PFSK-1 (cell line): ENCODE measurements around the gene SEC23IP.

Source experiments
- FOXP2 ChIP-seq: optimal IDR thresholded peaks from 2 replicates; pipeline ENCODE3; 2011; ENCODE audit warnings: borderline replicate concordance, control low read depth, inconsistent platforms; ENCODE audit not compliant: insufficient read depth; ENCODE audit errors: extremely low read length, extremely low read depth
- POLR2AphosphoS5 ChIP-seq: IDR thresholded peaks from 2 replicates; pipeline ENCODE4 v1.6.1; 2012; ENCODE audit warnings: low read depth, mild to moderate bottlenecking, control low read depth, low read length, moderate library complexity
- SIN3A ChIP-seq: IDR thresholded peaks from 2 replicates; pipeline ENCODE4 v1.6.1; 2012; ENCODE audit warnings: mild to moderate bottlenecking, low read length, moderate library complexity, borderline replicate concordance; ENCODE audit not compliant: insufficient read depth
- TAF1 ChIP-seq: IDR thresholded peaks from 2 replicates; pipeline ENCODE4 v1.6.1; 2012; ENCODE audit warnings: low read length, control low read depth, borderline replicate concordance; ENCODE audit not compliant: insufficient read depth
- TF ChIP-seq, protein P1 (sequence below), 2 experiments: IDR thresholded peaks; 2 replicates each; pipeline versions ENCODE4 v1.6.1 to v1.8.0; 2011 to 2012; ENCODE audit warnings: low read depth in 2 of 2, low read length in 2 of 2, control low read depth in 1 of 2, inconsistent platforms in 1 of 2, mild to moderate bottlenecking in 1 of 2, moderate library complexity in 1 of 2; ENCODE audit not compliant: insufficient read depth in 1 of 2

SEC23IP gene

DNA sequence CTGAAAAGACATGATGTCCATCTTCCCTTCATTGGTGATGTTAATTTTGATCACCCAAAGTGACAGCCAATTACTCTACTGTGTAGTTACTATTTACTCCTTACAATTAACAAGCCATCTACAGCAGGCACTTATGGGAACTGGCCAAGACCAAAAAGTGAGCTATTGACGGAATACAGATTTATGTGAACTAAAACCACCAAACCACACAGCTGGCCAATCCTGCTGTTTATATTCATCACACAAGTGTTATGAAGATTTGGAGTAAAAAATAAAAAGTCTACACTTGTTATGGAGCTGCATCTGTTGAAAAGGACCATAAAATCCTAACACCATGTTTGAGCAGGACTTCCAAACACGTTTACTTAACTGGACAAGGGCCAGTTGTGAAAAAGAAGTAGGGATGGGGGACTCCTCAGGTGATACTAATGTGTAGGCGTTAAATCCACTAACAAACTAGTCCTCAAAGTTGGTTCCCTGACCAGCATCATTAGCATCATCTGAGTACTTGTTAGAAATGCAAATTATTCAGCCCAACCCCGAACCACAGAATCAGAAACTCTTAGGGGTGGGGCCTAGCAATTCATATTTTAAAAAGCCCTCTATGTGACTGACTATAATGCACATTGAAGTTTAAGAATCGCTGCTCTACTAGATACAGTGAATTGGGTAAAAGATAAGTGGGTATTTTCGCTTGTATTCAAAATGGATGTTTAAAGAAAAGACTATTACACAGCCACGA lies 31.5 kb upstream of the SEC23IP start:
- no peak for TF ChIP-seq FOXP2
- TF ChIP-seq POLR2AphosphoS5 = no peak
- TF ChIP-seq SIN3A = no peak
- TF ChIP-seq, protein P1, sequence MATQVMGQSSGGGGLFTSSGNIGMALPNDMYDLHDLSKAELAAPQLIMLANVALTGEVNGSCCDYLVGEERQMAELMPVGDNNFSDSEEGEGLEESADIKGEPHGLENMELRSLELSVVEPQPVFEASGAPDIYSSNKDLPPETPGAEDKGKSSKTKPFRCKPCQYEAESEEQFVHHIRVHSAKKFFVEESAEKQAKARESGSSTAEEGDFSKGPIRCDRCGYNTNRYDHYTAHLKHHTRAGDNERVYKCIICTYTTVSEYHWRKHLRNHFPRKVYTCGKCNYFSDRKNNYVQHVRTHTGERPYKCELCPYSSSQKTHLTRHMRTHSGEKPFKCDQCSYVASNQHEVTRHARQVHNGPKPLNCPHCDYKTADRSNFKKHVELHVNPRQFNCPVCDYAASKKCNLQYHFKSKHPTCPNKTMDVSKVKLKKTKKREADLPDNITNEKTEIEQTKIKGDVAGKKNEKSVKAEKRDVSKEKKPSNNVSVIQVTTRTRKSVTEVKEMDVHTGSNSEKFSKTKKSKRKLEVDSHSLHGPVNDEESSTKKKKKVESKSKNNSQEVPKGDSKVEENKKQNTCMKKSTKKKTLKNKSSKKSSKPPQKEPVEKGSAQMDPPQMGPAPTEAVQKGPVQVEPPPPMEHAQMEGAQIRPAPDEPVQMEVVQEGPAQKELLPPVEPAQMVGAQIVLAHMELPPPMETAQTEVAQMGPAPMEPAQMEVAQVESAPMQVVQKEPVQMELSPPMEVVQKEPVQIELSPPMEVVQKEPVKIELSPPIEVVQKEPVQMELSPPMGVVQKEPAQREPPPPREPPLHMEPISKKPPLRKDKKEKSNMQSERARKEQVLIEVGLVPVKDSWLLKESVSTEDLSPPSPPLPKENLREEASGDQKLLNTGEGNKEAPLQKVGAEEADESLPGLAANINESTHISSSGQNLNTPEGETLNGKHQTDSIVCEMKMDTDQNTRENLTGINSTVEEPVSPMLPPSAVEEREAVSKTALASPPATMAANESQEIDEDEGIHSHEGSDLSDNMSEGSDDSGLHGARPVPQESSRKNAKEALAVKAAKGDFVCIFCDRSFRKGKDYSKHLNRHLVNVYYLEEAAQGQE (IDR thresholded peaks at IDR 0.05; ENCODE audit: insufficient read depth in 1 of 2, low read depth in 2 of 2, low read length in 2 of 2) = no peak
- no peak for TF ChIP-seq TAF1

DNA sequence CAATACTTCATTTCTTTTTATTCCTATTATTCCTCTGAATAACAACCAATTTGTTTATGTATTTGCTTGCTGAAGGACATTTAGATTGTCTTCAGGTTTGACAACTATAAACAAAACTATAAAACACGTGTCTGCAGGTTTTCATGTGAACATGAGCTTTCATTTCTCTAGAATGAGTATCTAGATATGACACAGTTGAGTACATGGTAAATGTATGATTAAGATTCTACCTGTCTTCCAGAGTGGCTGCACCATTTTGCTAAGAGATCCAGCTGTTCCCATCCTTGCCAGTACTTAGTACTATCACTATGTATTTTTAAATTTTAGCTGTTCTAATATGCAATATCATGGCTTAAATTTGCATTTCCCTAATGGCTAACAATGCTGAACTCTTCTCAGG lies 30.0 kb upstream of the SEC23IP start:
- TF ChIP-seq TAF1 = no peak
- TF ChIP-seq SIN3A = no peak
- no peak for TF ChIP-seq POLR2AphosphoS5
- no peak for TF ChIP-seq FOXP2
- TF ChIP-seq, protein P1 (IDR thresholded peaks at IDR 0.05; ENCODE audit: insufficient read depth in 1 of 2, low read depth in 2 of 2, low read length in 2 of 2) = no peak

DNA sequence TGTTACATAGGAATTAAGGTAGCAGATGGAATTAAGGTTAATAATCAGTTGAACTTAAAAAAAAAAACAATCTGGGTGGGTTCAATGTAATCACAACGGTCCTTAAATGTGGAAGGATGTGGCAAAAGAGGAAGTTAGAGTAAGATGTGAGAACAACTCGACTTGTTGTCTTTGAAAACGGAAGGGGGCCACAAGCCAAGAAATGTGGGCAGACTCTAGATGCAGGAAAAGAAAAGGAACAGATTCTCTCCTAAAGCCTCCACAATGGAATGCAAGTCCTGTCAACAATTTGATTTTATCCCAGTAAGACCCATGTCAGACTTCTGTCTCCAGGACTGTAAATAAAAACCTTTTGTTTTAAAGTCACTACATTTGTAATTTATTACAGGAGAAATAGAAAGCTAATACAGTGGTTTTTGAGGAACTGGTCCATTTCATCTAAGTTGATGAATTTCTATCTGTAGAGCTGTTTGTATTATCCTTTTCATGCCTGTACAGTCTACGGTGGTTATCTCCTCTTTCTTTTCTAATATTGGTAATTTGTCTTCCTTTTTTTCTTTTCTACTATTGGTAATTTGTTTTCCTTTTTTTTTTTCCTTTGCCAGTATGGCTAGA lies 28.5 kb upstream of the SEC23IP start:
- TF ChIP-seq, protein P1 (IDR thresholded peaks at IDR 0.05; ENCODE audit: insufficient read depth in 1 of 2, low read depth in 2 of 2, low read length in 2 of 2) = no peak
- no peak for TF ChIP-seq FOXP2
- TF ChIP-seq POLR2AphosphoS5 = no peak
- no peak for TF ChIP-seq TAF1
- TF ChIP-seq SIN3A = no peak

DNA sequence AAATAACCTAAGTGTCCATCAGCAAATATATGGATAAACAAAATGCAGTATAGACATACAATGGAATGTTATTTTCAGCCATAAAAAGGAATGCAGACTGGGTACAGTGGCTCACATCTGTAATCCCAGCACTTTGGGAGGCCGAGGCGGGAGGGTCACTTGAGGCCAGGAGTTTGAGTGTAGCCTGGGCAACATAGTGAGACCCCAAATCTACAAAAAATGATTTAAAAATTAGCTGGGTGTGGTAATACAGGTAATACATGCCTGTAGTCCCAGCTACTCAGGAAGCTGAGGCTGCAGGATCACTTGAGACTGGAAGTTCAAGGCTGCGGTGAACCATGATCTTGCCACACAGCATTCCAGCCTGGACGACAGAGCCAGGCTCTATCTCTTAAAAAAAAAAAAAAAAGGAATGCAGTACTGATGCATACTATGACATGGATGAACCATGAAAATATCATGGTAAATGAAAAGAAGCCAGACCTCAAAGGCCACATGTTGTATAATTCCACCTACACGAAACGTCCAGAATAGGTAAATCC lies 26.8 kb upstream of the SEC23IP start:
- TF ChIP-seq SIN3A = no peak
- no peak for TF ChIP-seq POLR2AphosphoS5
- no peak for TF ChIP-seq TAF1
- TF ChIP-seq, protein P1 (IDR thresholded peaks at IDR 0.05; ENCODE audit: insufficient read depth in 1 of 2, low read depth in 2 of 2, low read length in 2 of 2) = no peak
- no peak for TF ChIP-seq FOXP2
